ENCODE results near the gene FBXW11.

DNA sequence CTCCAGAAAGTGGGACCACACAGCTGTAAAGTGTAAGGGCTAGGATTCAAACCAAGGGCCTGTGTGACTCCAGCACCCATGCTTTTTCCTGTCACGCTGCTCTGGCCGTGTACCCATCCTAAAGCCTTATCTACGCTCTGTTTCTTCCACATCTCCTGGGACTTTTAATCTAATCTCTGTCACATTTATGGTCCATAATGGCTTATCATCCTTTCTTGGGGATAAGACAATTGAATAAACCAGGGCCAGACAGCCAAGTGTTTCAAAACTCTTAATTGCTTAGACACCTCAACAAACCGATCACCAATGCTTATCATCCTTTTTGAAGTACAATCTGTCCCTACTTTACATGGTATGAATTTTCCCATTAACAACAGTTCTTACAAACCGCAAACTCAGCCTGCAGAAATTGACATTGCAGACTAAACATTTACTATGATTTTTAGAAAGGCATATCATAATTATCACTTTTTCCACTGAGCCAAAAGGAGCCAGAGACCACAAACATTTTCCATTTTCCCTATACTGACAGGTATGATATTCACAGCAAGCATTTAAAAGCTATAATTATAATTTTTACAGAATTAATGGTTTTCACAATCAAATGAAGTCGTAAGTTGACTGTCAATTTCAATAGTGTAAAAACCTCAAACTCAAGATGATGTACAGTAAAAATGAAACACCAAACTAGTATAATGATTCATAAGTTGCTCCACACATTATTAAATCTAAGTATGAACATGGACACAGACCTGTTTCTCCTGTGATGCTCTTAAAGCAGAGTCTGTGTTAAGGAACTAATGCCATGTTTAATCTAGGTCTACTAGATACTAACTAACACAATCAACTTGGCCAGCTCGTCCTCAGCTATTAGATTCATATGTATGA, 99.5 kb downstream of the FBXW11 start:
- TF ChIP-seq, protein P1, sequence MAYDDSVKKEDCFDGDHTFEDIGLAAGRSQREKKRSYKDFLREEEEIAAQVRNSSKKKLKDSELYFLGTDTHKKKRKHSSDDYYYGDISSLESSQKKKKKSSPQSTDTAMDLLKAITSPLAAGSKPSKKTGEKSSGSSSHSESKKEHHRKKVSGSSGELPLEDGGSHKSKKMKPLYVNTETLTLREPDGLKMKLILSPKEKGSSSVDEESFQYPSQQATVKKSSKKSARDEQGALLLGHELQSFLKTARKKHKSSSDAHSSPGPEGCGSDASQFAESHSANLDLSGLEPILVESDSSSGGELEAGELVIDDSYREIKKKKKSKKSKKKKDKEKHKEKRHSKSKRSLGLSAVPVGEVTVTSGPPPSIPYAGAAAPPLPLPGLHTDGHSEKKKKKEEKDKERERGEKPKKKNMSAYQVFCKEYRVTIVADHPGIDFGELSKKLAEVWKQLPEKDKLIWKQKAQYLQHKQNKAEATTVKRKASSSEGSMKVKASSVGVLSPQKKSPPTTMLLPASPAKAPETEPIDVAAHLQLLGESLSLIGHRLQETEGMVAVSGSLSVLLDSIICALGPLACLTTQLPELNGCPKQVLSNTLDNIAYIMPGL (CRISPR knock-in tag; IDR thresholded peaks at IDR 0.05; ENCODE audit: borderline replicate concordance): no peak
- TF ChIP-seq REST (IDR thresholded peaks at IDR 0.05) (no peak), MAFK (IDR thresholded peaks at IDR 0.05; ENCODE audit: partially characterized antibody) (no peak), POLR2AphosphoS2 (conservative IDR thresholded peaks at IDR 0.05; ENCODE audit: low read length) (no peak), EHMT2 (IDR thresholded peaks at IDR 0.05; ENCODE audit: low read depth) (no peak), SMC3 (IDR thresholded peaks at IDR 0.05) (no peak), HDAC2 (IDR thresholded peaks at IDR 0.05) (no peak), PHF8 (IDR thresholded peaks at IDR 0.05; ENCODE audit: borderline replicate concordance, low read depth) (no peak), MAZ (IDR thresholded peaks at IDR 0.05; ENCODE audit: borderline replicate concordance, low read depth, low read length) (no peak), NFE2L2 (conservative IDR thresholded peaks at IDR 0.05; ENCODE audit: low read length) (no peak), POLR2A (IDR thresholded peaks at IDR 0.05; ENCODE audit: low read length) (no peak), MAX (IDR thresholded peaks at IDR 0.05) (no peak), E2F6 (IDR thresholded peaks at IDR 0.05; ENCODE audit: borderline replicate concordance, low read depth) (no peak)
- TF ChIP-seq, protein P2, sequence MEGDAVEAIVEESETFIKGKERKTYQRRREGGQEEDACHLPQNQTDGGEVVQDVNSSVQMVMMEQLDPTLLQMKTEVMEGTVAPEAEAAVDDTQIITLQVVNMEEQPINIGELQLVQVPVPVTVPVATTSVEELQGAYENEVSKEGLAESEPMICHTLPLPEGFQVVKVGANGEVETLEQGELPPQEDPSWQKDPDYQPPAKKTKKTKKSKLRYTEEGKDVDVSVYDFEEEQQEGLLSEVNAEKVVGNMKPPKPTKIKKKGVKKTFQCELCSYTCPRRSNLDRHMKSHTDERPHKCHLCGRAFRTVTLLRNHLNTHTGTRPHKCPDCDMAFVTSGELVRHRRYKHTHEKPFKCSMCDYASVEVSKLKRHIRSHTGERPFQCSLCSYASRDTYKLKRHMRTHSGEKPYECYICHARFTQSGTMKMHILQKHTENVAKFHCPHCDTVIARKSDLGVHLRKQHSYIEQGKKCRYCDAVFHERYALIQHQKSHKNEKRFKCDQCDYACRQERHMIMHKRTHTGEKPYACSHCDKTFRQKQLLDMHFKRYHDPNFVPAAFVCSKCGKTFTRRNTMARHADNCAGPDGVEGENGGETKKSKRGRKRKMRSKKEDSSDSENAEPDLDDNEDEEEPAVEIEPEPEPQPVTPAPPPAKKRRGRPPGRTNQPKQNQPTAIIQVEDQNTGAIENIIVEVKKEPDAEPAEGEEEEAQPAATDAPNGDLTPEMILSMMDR (IDR thresholded peaks at IDR 0.05): no peak
